ENCODE data around the gene FGGY. TPM values are rescaled to one million over a fixed set of nuclear protein-coding genes. Genes with fewer than 3 reads are reported as not detected.

Gene FGGY
- total RNA-seq, 1 experiment from 2014 or later, result 14.6 TPM

GRCh38 chr1:59798600-59798999, 501.7 kb downstream of the FGGY start:
- H3K27me3 Mint-ChIP-seq (ENCODE audit: low read depth), result peaks cover 4% of the 10 kb centered on the region
- H3K23me2 ChIP-seq (ENCODE audit: insufficient read length, low read depth, low read length, poor library complexity, severe bottlenecking), result no peaks in the 10 kb centered on the region
- H2BK5ac ChIP-seq (ENCODE audit: insufficient read length, low read length), result no peak overlapping the region
- H2AK5ac ChIP-seq (ENCODE audit: insufficient read length, low read length), result no peak overlapping the region
- H3K23ac ChIP-seq (ENCODE audit: insufficient read length, low read depth, low read length), result no peak overlapping the region
- H3T11ph ChIP-seq (ENCODE audit: low read length), result no peak overlapping the region
- DNase-seq, result no peak
- H3K79me1 ChIP-seq (ENCODE audit: insufficient read depth, low read depth, low read length, poor library complexity, severe bottlenecking), result no peaks in the 10 kb centered on the region
- H2AFZ ChIP-seq (ENCODE audit: low read length), result no peak overlapping the region
- H3K9me3 Mint-ChIP-seq, result no peaks in the 10 kb centered on the region; a peak in 1 of 5 replicates
- H4K5ac ChIP-seq (ENCODE audit: insufficient read length, low read depth, low read length), result no peak overlapping the region
- no peak overlapping the region for H2BK120ac ChIP-seq (ENCODE audit: low read depth, low read length, poor library complexity, severe bottlenecking)
- H3K4me3 Mint-ChIP-seq, result no peak overlapping the region
- H3K4me1 ChIP-seq (ENCODE audit: insufficient read depth, low read length), result no peaks in the 10 kb centered on the region
- no peaks in the 10 kb centered on the region for H3K27me3 ChIP-seq (ENCODE audit: insufficient read depth, low read length)
- H3K27ac Mint-ChIP-seq, result no peak overlapping the region
- no peak overlapping the region for H2BK12ac ChIP-seq (ENCODE audit: insufficient read length, low read depth, low read length)
- H3K4me2 ChIP-seq (ENCODE audit: insufficient read depth, insufficient read length, low read length), result no peak overlapping the region
- no peak overlapping the region for H3K18ac ChIP-seq (ENCODE audit: insufficient read length, low read depth, low read length)
- no peak overlapping the region for H3K27ac ChIP-seq (ENCODE audit: insufficient read length, low read depth, low read length)
- no peak overlapping the region for H4K91ac ChIP-seq (ENCODE audit: insufficient read length, low read depth, low read length)
- no peak overlapping the region for H3K4ac ChIP-seq (ENCODE audit: low read depth, low read length)
- H3K14ac ChIP-seq (ENCODE audit: insufficient read depth, low read length), result no peak overlapping the region
- no peaks in the 10 kb centered on the region for H3K9me3 ChIP-seq (ENCODE audit: control insufficient read depth, low read depth, low read length)
- no peaks in the 10 kb centered on the region for H3K4me1 Mint-ChIP-seq
- no peaks in the 10 kb centered on the region for H4K20me1 ChIP-seq (ENCODE audit: control insufficient read depth, insufficient read depth, insufficient read length)
- H3K56ac ChIP-seq (ENCODE audit: insufficient read length, low read depth, low read length), result no peak overlapping the region
- H4K8ac ChIP-seq (replicated peaks; ENCODE audit: insufficient read length, low read depth, low read length), result no peak overlapping the region
- TF ChIP-seq CTCF (conservative IDR thresholded peaks at IDR 0.05), result no peak
- H3K79me2 ChIP-seq (ENCODE audit: insufficient read depth, low read length), result no peaks in the 10 kb centered on the region
- H2BK20ac ChIP-seq (ENCODE audit: low read depth, low read length, poor library complexity, severe bottlenecking), result no peak overlapping the region
- H3K9ac ChIP-seq (ENCODE audit: extremely low read depth, insufficient read length, low read length), result no peak overlapping the region
- H3K36me3 Mint-ChIP-seq (ENCODE audit: insufficient read depth in 1 of 3, low read depth in 3 of 3), result no peaks in the 10 kb centered on the region; a peak in 1 of 7 replicates
- H2BK15ac ChIP-seq (ENCODE audit: low read depth, low read length), result no peak overlapping the region
